ENCODE data around the gene SAFB. TPM values are rescaled to one million over a fixed set of nuclear protein-coding genes. Genes with fewer than 3 reads are reported as not detected.

The SAFB gene
- total RNA-seq, 4 donors from 2014 or later, result 39.7 to 73.6 (median 65.2) TPM

DNA sequence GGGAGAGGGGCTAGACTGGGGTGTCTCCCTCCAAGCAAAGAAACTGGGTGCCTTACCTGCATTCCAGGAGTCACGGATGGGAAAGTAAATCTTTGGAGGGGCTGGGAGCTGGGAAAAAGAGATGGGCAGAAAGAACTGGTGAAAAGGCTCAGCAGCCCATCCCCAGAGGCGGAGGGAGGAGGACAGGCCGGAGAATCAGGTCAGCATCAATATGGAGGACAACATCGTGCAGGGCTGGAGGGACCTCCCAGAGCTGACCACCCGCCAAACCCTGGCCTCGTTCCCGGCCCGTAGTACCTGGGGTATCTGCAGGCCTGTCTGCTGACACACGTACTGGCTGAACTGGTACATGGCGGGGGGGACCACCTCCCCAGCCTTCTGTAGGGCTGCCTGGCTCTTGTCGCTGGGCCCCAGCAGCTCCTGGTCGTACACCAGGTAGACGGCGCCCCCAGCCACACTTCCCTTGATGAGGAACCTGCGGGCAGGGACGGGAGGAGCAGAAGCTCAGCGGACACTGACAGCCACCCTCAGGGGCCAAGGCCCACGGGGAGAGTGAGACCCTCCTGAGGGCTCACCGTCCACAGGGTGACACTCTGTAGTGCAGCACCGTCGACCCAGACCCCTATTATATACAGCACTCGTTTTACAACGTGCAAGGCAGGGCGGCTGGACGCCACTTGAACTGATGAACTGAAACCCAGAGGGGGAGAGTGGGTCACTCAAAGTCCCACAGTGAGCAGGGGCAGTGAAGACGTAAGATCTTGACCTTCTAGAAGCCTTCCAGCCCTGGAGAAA lies 56.6 kb downstream of the SAFB start:
- H3K36me3 ChIP-seq, result peaks cover 0 to 19% of the 10 kb centered on the region in 2 donors
- ATAC-seq, result no peak
- peaks cover 0 to 31% (median 14%) of the 10 kb centered on the region in 3 donors for H3K4me1 ChIP-seq
- no peaks in the 10 kb centered on the region for H3K27me3 ChIP-seq
- H3K9me3 ChIP-seq, result no peaks in the 10 kb centered on the region
- peak overlapping the region; percentile 76 to 98 (median 94) for H3K27ac ChIP-seq
- TF ChIP-seq POLR2AphosphoS5 (IDR thresholded peaks at IDR 0.05) (no peak), EP300 (IDR thresholded peaks at IDR 0.05) (no peak), POLR2A (IDR thresholded peaks at IDR 0.05) (no peak)
- TF ChIP-seq, protein P1, sequence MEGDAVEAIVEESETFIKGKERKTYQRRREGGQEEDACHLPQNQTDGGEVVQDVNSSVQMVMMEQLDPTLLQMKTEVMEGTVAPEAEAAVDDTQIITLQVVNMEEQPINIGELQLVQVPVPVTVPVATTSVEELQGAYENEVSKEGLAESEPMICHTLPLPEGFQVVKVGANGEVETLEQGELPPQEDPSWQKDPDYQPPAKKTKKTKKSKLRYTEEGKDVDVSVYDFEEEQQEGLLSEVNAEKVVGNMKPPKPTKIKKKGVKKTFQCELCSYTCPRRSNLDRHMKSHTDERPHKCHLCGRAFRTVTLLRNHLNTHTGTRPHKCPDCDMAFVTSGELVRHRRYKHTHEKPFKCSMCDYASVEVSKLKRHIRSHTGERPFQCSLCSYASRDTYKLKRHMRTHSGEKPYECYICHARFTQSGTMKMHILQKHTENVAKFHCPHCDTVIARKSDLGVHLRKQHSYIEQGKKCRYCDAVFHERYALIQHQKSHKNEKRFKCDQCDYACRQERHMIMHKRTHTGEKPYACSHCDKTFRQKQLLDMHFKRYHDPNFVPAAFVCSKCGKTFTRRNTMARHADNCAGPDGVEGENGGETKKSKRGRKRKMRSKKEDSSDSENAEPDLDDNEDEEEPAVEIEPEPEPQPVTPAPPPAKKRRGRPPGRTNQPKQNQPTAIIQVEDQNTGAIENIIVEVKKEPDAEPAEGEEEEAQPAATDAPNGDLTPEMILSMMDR (IDR thresholded peaks at IDR 0.05), result no peak
- peak overlapping the region; percentile 74 to 79 for H3K4me3 ChIP-seq
- WGBS, 2 donors (ENCODE audit: low coverage in 1 of 2), result 25 to 32% methylated on average over 4 to 15 of the region's 26 CpGs

DNA sequence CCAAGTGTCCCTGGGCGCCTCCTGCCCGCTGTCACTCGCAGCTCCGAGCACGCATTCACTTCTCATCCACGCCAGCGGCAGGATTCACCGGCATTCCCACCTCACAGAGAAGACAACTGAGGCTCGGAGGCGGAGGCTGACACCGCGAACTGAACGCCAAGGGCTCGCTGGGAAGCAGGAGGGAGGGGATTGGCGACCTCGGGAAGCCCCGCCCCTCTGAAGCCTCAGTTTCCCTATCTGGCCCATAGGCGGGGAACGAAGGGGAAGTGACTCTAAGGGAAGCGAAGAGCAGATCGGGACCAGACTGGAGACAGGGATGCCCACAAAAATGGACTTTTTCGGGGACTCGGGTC lies 57.2 kb downstream of the SAFB start:
- peaks cover 0 to 19% of the 10 kb centered on the region in 2 donors for H3K36me3 ChIP-seq
- ATAC-seq, result peak; percentile 2
- TF ChIP-seq, protein P1 (IDR thresholded peaks at IDR 0.05), result peak in 1 of 4 experiments; percentile 11
- TF ChIP-seq POLR2A (IDR thresholded peaks at IDR 0.05), result peak in 1 of 2 donors; percentile 29
- TF ChIP-seq EP300 (IDR thresholded peaks at IDR 0.05), result no peak
- no peak for TF ChIP-seq POLR2AphosphoS5 (IDR thresholded peaks at IDR 0.05)

DNA sequence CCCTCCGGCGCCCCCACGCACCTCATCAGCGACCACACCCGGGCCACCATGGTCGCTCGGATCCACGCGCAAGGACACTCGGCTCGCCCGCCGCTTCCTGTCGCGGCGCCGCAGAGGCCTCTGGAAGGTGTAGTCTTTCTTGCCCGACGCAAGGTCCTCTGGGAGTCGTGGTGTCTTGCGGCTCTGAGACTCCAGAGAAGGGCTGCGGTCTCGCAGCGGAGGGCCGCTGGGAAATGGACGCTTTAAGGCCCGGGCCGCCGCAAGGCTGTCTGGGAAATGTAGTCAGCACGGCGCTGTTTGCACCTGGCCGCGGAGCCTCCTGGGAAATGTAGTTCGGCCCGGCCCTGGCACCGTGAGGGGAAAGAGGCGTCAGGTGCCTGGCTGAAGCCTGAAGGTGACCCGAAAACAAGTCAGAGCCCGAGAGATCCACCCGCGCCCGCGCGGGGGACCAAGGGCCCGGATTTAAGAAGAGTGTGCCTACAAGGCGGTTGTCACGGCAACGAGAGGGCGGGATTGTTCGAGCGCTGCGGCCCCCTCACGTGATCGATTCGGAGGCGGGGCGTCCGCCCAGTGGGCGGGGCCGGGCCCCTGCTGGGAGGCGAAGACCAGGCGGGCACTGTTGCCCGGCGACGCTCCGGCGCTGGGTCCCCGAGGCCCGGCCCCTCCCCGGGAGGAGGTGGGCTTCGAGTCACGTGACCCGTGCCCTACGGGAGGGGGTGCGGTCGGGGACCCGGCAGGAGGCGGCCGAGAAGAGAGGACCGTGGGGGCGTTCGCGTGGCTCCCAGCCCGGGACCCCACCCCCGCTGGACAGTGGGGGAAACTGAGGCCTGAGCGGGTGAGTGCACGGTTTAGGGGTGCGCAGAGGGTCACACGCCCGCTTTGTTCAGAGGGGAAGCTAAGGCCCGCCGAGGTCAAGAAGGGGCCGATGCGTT lies 57.8 kb downstream of the SAFB start, which contains the start of the genes HSD11B1L and MICOS13:
Gene HSD11B1L (plus strand): TSS at position 591 of the 932 bp plus-strand sequence. CDS start 3,806 bp downstream, outside the sequence.
Gene MICOS13 (minus strand): TSS at position 80 of the 932 bp plus-strand sequence. CDS start 30 bp downstream, at position 50.
- WGBS, 2 donors (ENCODE audit: low coverage in 1 of 2), result 8% methylated on average over 5 of the region's 94 CpGs; no CpG with 5 or more reads in 1 of the 2 donors
- peak; percentile 98 for ATAC-seq

More for the DNA sequence above, 57.2 kb downstream of the SAFB start:
- H3K9me3 ChIP-seq, result no peaks in the 10 kb centered on the region
- H3K27ac ChIP-seq, result peak overlapping the region; percentile 76 to 98 (median 94)
- WGBS, 2 donors (ENCODE audit: low coverage in 1 of 2), result 0% methylated on average over 5 of the region's 23 CpGs; no CpG with 5 or more reads in 1 of the 2 donors
- H3K27me3 ChIP-seq, result no peaks in the 10 kb centered on the region
- H3K4me3 ChIP-seq, result peak overlapping the region; percentile 74 to 79
- H3K4me1 ChIP-seq, result peaks cover 0 to 31% (median 14%) of the 10 kb centered on the region in 3 donors

DNA sequence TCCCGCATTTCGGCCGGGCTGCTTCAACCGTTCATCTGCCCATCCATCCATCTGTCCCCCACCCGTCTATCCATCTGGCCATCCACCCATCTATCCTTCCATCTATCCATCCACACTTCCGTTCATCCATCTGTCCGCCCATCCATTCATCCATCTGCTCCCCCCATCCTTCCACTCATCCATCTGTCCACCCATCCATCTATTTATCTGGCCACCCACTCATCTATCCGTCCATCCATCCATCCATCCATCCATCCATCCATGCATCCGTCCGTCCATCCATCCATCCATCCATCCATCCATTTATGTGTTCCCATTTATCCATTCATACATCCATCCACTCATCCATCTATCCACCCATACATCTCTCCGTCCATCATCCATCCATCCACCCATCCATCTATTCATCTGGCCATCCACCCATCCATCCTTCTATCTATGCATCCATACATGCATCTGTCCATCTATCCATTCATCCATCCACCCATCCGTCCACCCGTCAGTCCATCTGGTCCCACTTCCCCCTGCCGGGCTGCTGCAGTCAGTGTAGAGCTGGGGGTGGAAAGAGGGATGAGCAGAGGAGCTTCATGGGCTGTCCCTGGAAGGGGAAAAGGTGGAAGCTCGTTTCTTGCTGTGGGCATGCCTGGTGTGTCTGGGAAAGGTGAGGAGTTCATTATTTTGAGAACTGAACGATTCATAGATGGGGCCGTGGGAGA lies 58.7 kb downstream of the SAFB start:
- Histone ChIP-seq H3K4me3 (peak overlapping the region; percentile 74 to 79), H3K27ac (peak overlapping the region in 3 of 4 donors; percentile 91 to 98 (median 96)), H3K36me3 (peaks cover 0 to 19% of the 10 kb centered on the region in 2 donors), H3K4me1 (peaks cover 0 to 37% (median 14%) of the 10 kb centered on the region in 3 donors), H3K27me3 (no peaks in the 10 kb centered on the region), H3K9me3 (no peaks in the 10 kb centered on the region)
- ATAC-seq, result no peak
- WGBS, 2 donors (ENCODE audit: low coverage in 1 of 2), result 44 to 51% methylated on average over 14 of the region's 17 CpGs
- no peak for TF ChIP-seq EP300 (IDR thresholded peaks at IDR 0.05)
- TF ChIP-seq, protein P1 (IDR thresholded peaks at IDR 0.05), result no peak
- TF ChIP-seq POLR2A (IDR thresholded peaks at IDR 0.05), result no peak
- no peak for TF ChIP-seq POLR2AphosphoS5 (IDR thresholded peaks at IDR 0.05)

More for the DNA sequence above, 57.8 kb downstream of the SAFB start, which contains the start of the genes HSD11B1L and MICOS13:
- Histone ChIP-seq H3K4me1 (peaks cover 0 to 31% (median 14%) of the 10 kb centered on the region in 3 donors), H3K4me3 (peak within 1 kb of the TSS; percentile 74 to 79), H3K9me3 (no peaks in the 10 kb centered on the region), H3K36me3 (peaks cover 0 to 19% of the 10 kb centered on the region in 2 donors), H3K27ac (peak within 1 kb of the TSS; percentile 76 to 98 (median 94)), H3K27me3 (no peaks in the 10 kb centered on the region)
- TF ChIP-seq POLR2AphosphoS5 (IDR thresholded peaks at IDR 0.05), result no peak
- no peak for TF ChIP-seq EP300 (IDR thresholded peaks at IDR 0.05)
- TF ChIP-seq, protein P1 (IDR thresholded peaks at IDR 0.05), result no peak
- TF ChIP-seq POLR2A (IDR thresholded peaks at IDR 0.05), result no peak

Measured in gastroesophageal sphincter (tissue), 4 donors.